ENCODE results near the gene ADSS1.

GRCh38 chr14:104697892-104698583, 26.0 kb upstream of the ADSS1 start:
- TF ChIP-seq CTCF (IDR thresholded peaks at IDR 0.05; ENCODE audit: poor library complexity) (no peak), EZH2 (IDR thresholded peaks at IDR 0.05; ENCODE audit: borderline replicate concordance) (no peak), EZH2phosphoT487 (IDR thresholded peaks at IDR 0.05; ENCODE audit: low read depth, severe bottlenecking, unreplicated experiment) (no peak)

Measured in hepatocyte (in vitro differentiated cells).